Measurements from ENCODE around the gene SPAST.
"Not testable (repeated sequence)": the region's sequence is repeated elsewhere in the genome, so short reads cannot be mapped to it uniquely, and the experiment has no call there.

The SPAST gene

GRCh38 chr2:32064713-32065112, 1.4 kb downstream of the SPAST start:
- Mint-ChIP-seq H3K4me1 (ENCODE audit: low read depth) (peaks cover 41% of the 10 kb centered on the region), H3K4me3 (peak overlapping the region; percentile 97), H3K27ac (peak overlapping the region; percentile 89), H3K27me3 (no peaks in the 10 kb centered on the region), H3K9me3 (ENCODE audit: low read depth) (no peaks in the 10 kb centered on the region), H3K36me3 (peaks cover 2% of the 10 kb centered on the region)

DNA sequence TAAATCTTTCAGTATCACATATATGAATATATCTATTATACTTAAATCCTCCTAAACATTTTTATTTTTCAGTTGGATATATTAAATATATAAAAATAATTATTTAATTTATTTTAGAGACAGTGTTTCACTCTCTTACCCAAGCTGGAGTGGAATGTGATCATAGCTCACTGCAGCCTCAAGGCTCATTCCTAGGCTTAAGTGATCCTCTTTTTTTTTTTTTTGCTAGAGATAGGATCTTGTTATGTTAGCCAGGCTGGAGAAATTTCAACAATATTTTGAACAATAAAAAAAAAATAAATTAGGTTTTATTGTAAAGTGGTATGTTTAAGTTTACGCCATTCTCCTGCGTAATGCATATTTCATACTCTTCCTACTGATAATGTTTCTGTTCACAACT, 4.2 kb downstream of the SPAST start:
- H3K27me3 Mint-ChIP-seq, result no peaks in the 10 kb centered on the region
- peaks cover 2% of the 10 kb centered on the region for H3K36me3 Mint-ChIP-seq
- H3K27ac Mint-ChIP-seq, result no peak overlapping the region
- H3K4me3 Mint-ChIP-seq, result no peak overlapping the region
- H3K4me1 Mint-ChIP-seq (ENCODE audit: low read depth), result peaks cover 51% of the 10 kb centered on the region
- no peaks in the 10 kb centered on the region for H3K9me3 Mint-ChIP-seq (ENCODE audit: low read depth)

- Mint-ChIP-seq H3K27me3 (no peaks in the 10 kb centered on the region), H3K4me1 (ENCODE audit: low read depth) (peaks cover 41% of the 10 kb centered on the region), H3K9me3 (ENCODE audit: low read depth) (no peaks in the 10 kb centered on the region), H3K4me3 (no peak overlapping the region), H3K36me3 (peaks cover 2% of the 10 kb centered on the region), H3K27ac (no peak overlapping the region)
These were observed 10.8 kb downstream of the SPAST start for GRCh38 chr2:32074134-32074506.

GRCh38 chr2:32095671-32096070, 32.3 kb downstream of the SPAST start:
- H3K4me1 Mint-ChIP-seq (ENCODE audit: low read depth), result peaks cover 3% of the 10 kb centered on the region
- peak overlapping the region; percentile 25 for H3K27ac Mint-ChIP-seq
- H3K36me3 Mint-ChIP-seq, result peaks cover 17% of the 10 kb centered on the region
- no peak overlapping the region for H3K4me3 Mint-ChIP-seq
- H3K27me3 Mint-ChIP-seq, result no peaks in the 10 kb centered on the region
- no peaks in the 10 kb centered on the region for H3K9me3 Mint-ChIP-seq (ENCODE audit: low read depth)

GRCh38 chr2:32108111-32108510, 44.8 kb downstream of the SPAST start:
- H3K4me3 Mint-ChIP-seq, result no peak overlapping the region
- H3K4me1 Mint-ChIP-seq (ENCODE audit: low read depth), result peaks cover 2% of the 10 kb centered on the region
- H3K27me3 Mint-ChIP-seq, result no peaks in the 10 kb centered on the region
- H3K36me3 Mint-ChIP-seq, result peaks cover 22% of the 10 kb centered on the region
- H3K27ac Mint-ChIP-seq, result no peak overlapping the region
- H3K9me3 Mint-ChIP-seq (ENCODE audit: low read depth), result no peaks in the 10 kb centered on the region

- peaks cover 9% of the 10 kb centered on the region for H3K4me1 Mint-ChIP-seq (ENCODE audit: low read depth)
- H3K27me3 Mint-ChIP-seq, result no peaks in the 10 kb centered on the region
- H3K4me3 Mint-ChIP-seq, result no peak overlapping the region
- peaks cover 10% of the 10 kb centered on the region for H3K36me3 Mint-ChIP-seq
- no peaks in the 10 kb centered on the region for H3K9me3 Mint-ChIP-seq (ENCODE audit: low read depth)
- peak overlapping the region; percentile 22 for H3K27ac Mint-ChIP-seq
These were observed 54.7 kb downstream of the SPAST start for GRCh38 chr2:32118055-32118454.

GRCh38 chr2:32119161-32119560, 55.8 kb downstream of the SPAST start:
- Mint-ChIP-seq H3K27me3 (no peaks in the 10 kb centered on the region), H3K4me1 (ENCODE audit: low read depth) (peaks cover 9% of the 10 kb centered on the region), H3K36me3 (peaks cover 15% of the 10 kb centered on the region), H3K27ac (no peak overlapping the region), H3K4me3 (no peak overlapping the region), H3K9me3 (ENCODE audit: low read depth) (no peaks in the 10 kb centered on the region)

DNA sequence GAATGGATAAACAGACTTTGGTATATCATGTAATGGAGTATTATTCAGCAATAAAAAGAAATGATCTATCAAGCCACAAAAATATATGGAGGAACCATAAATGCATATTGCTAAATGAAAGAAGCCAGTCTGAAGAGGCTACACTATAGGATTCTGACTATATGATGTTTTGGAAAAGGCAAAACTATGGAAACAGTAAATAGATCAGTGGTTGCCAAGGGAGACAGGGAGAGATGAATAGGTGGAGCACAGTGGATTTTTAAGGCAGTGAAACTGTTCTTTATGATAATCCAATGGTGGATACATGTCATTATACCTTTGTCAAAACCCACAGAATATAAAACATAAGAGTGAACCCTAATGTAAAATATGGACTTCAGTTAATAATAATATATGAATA, 61.3 kb downstream of the SPAST start:
- H3K4me1 Mint-ChIP-seq (ENCODE audit: low read depth), result peaks cover 4% of the 10 kb centered on the region
- peaks cover 23% of the 10 kb centered on the region for H3K36me3 Mint-ChIP-seq
- H3K27me3 Mint-ChIP-seq, result no peaks in the 10 kb centered on the region
- no peak overlapping the region for H3K4me3 Mint-ChIP-seq
- H3K9me3 Mint-ChIP-seq (ENCODE audit: low read depth), result no peaks in the 10 kb centered on the region
- H3K27ac Mint-ChIP-seq, result no peak overlapping the region

- Mint-ChIP-seq H3K4me3 (no peak overlapping the region), H3K4me1 (ENCODE audit: low read depth) (no peaks in the 10 kb centered on the region), H3K9me3 (ENCODE audit: low read depth) (no peaks in the 10 kb centered on the region), H3K27me3 (no peaks in the 10 kb centered on the region), H3K36me3 (peaks cover 20% of the 10 kb centered on the region), H3K27ac (no peak overlapping the region)
These were observed 65.3 kb downstream of the SPAST start for GRCh38 chr2:32128636-32129035.

DNA sequence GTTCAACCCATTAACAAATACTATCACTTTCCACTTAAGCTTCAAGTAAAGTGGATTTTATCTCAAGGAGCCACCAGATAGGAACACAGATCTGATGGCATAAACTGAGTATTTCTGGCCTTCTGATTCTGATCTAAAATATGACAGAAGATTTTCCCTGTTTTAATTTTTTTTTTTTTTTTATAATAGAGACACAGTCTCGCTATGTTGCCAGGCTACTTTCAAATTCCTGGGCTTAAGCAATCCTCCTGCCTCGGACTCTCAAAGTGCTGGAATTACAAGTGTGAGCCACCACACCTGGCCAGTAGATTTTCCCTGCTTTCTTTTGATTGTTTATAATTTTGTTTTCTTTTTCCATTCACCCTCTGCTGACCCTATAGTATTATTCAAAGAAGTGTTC, 65.7 kb downstream of the SPAST start:
- Mint-ChIP-seq H3K4me3 (no peak overlapping the region), H3K27ac (no peak overlapping the region), H3K27me3 (no peaks in the 10 kb centered on the region), H3K36me3 (peaks cover 17% of the 10 kb centered on the region), H3K4me1 (ENCODE audit: low read depth) (no peaks in the 10 kb centered on the region), H3K9me3 (ENCODE audit: low read depth) (no peaks in the 10 kb centered on the region)

- Mint-ChIP-seq H3K36me3 (peaks cover 15% of the 10 kb centered on the region), H3K9me3 (ENCODE audit: low read depth) (no peaks in the 10 kb centered on the region), H3K27me3 (no peaks in the 10 kb centered on the region), H3K4me3 (no peak overlapping the region), H3K4me1 (ENCODE audit: low read depth) (no peaks in the 10 kb centered on the region), H3K27ac (no peak overlapping the region)
These were observed 72.1 kb downstream of the SPAST start for GRCh38 chr2:32135409-32135808.

DNA sequence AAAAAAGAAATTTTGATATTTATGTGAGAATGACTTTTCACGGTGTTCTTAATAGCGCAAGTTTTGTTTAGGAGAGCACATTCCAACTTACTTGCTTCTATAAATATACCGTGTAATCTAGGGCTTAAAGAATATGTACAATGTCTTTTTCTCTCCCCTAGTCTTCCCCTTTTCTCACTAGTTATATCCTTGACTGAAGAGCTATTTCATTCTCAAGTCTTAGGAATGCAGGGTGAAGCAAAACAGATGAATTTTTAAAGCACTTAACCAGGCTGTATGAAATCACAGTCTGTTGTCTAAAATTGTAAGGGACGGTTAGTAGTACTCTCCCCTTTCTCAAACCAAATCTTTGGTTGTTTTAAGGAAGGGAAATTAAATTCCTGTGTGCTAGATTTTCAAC, 72.7 kb downstream of the SPAST start:
- no peaks in the 10 kb centered on the region for H3K27me3 Mint-ChIP-seq
- H3K9me3 Mint-ChIP-seq (ENCODE audit: low read depth), result no peaks in the 10 kb centered on the region
- H3K27ac Mint-ChIP-seq, result no peak overlapping the region
- H3K4me3 Mint-ChIP-seq, result no peak overlapping the region
- H3K4me1 Mint-ChIP-seq (ENCODE audit: low read depth), result no peaks in the 10 kb centered on the region
- H3K36me3 Mint-ChIP-seq, result peaks cover 13% of the 10 kb centered on the region

GRCh38 chr2:32151544-32151943, 88.2 kb downstream of the SPAST start:
- H3K9me3 Mint-ChIP-seq (ENCODE audit: low read depth); H3K4me3 Mint-ChIP-seq; H3K36me3 Mint-ChIP-seq; H3K27ac Mint-ChIP-seq; H3K4me1 Mint-ChIP-seq (ENCODE audit: low read depth); H3K27me3 Mint-ChIP-seq: not testable (repeated sequence)

DNA sequence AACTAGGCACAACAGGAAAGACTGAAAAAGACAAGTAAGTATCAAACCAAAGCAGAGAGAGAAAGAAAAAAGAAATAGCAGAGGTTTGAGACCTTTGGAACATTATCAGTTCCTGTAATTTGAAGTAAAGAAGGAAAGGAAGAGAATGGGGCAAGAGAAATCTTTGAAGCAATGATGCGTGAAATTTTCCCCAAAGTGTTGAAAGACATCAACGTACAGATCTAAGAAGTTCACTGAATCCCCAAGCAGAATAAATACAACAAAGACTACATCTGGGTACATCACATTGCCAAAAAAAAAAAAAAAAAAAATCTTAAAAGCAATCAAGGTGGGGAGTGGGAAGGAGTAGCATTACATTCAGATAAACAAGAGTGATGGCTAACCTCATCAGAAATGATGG, 96.3 kb downstream of the SPAST start:
- H3K27ac Mint-ChIP-seq, result no peak overlapping the region

GRCh38 chr2:32161296-32161695, 97.9 kb downstream of the SPAST start:
- Mint-ChIP-seq H3K9me3 (ENCODE audit: low read depth) (no peaks in the 10 kb centered on the region), H3K36me3 (peaks cover 9% of the 10 kb centered on the region), H3K4me3 (no peak overlapping the region), H3K4me1 (ENCODE audit: low read depth) (peaks cover 12% of the 10 kb centered on the region), H3K27ac (no peak overlapping the region), H3K27me3 (no peaks in the 10 kb centered on the region)

More for the DNA sequence above, 96.3 kb downstream of the SPAST start:
- no peaks in the 10 kb centered on the region for H3K27me3 Mint-ChIP-seq
- H3K9me3 Mint-ChIP-seq (ENCODE audit: low read depth), result no peaks in the 10 kb centered on the region
- peaks cover 4% of the 10 kb centered on the region for H3K4me1 Mint-ChIP-seq (ENCODE audit: low read depth)
- H3K36me3 Mint-ChIP-seq, result peaks cover 9% of the 10 kb centered on the region
- H3K4me3 Mint-ChIP-seq, result no peak overlapping the region

DNA sequence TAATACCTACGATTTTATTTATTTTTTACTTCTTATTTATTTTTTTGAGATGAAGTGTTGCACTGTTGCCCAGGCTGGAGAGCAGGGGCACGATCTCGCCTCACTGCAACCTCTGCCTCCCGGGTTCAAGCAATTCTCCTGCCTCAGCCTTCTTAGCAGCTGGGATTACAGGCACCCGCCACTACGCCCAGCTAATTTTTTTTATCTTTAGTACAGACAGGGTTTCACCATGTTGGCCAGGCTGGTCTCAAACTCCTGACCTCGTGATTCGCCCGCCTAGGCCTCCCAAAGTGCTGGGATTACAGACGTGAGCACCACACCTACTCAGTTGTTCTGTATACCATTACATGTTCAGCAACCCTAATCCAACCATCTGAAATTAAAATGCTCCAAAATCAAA, 100.9 kb downstream of the SPAST start:
- not testable (repeated sequence) for H3K27ac Mint-ChIP-seq; H3K9me3 Mint-ChIP-seq (ENCODE audit: low read depth); H3K27me3 Mint-ChIP-seq; H3K36me3 Mint-ChIP-seq
- Mint-ChIP-seq H3K4me3 (peak overlapping the region; percentile 99), H3K4me1 (ENCODE audit: low read depth) (peaks cover 30% of the 10 kb centered on the region)

- peaks cover 33% of the 10 kb centered on the region for H3K4me1 Mint-ChIP-seq (ENCODE audit: low read depth)
- not testable (repeated sequence) for H3K9me3 Mint-ChIP-seq (ENCODE audit: low read depth); H3K27me3 Mint-ChIP-seq; H3K36me3 Mint-ChIP-seq
- peak overlapping the region; percentile 99 for H3K4me3 Mint-ChIP-seq
- peak overlapping the region; percentile 99 for H3K27ac Mint-ChIP-seq
These were observed 101.6 kb downstream of the SPAST start for GRCh38 chr2:32165027-32165347.

Measured in activated naive CD8-positive, alpha-beta T cell (primary cell).